H1 (cell line): ENCODE results near the gene DNAAF6. TPM values are rescaled to one million over a fixed set of nuclear protein-coding genes. Genes with fewer than 3 reads are reported as not detected.

Experiments used
- KDM4A ChIP-seq: IDR thresholded peaks from one replicate; pipeline ENCODE4 v1.7.1; 2012; ENCODE audit warnings: low read depth, mild to moderate bottlenecking, moderate library complexity, low read length, inconsistent platforms; ENCODE audit not compliant: severe bottlenecking
- polyA plus RNA-seq, 7 experiments: library from polyadenylated mRNA; depleted of rRNA in 3 of 7; stranded (reverse) in 5 of 7; unstranded in 2 of 7; fragments of >200 nt in 5 of 7; fragments of 200-250 nt in 2 of 7; gene quantifications; 1 replicate in 5 of 7; 2 replicates in 1 of 7; 4 replicates in 1 of 7; pipeline versions ENCODE4 v1.2.1 to v1.2.3, GENCODE V29; 2011 to 2013; ENCODE audit warnings: missing spikeins in 2 of 7, mixed read lengths in 2 of 7
- total RNA-seq: library from RNA; stranded (reverse); fragmentation: NEBNext Ultra II Directional; extraction: Animal tissue kit (Norgen Biotek cat#: 25700); gene quantifications from 2 replicates; pipeline ENCODE4 v1.2.1, GENCODE V29; 2021

Gene DNAAF6
- total and polyA plus RNA-seq, 2 of the 8 experiments (the other 6 are each of a cell fraction or from before 2014, with no cell fraction given): not detected

DNA sequence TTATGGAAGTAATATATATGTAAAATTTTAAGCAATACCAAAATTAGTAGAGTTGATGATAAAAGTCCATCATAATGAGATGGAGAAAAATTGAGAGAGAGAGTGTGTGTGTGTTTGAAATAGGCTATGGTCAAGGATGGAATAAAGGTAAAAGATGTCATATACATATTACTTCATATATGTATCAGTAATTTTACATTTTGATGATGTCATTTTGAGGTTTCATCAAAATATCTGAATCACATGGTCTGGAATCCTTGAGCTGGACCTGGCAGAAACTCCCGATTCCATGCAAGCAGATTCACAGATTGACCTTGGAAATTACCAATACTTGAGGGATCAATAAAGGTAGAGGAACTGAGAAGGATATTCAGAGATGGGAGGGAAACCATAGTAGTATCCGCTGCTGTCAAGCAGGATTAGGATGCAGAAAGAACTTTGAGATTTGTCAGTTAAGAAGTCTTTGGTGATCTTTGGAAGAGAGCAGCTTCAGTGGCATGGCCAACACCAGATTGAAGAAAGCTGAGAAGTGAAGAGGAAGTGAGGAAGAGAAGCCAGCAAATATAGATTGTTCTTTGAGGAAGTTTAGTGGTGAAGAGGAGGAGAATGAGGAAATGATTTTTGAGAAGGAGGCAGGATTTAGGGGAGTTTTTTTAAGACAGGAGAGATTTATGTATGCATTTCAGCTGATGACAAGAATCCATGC is 21.5 kb downstream of the DNAAF6 start (continued):
- TF ChIP-seq KDM4A: no peak
